NCI-H1417 treated with DMSO at 0.1 percent for 48 hours (cell line): ENCODE results near the gene NCKAP5.
"Not testable (repeated sequence)": the region's sequence is repeated elsewhere in the genome, so short reads cannot be mapped to it uniquely, and the experiment has no call there.

ENCODE experiments used
- DNase-seq: peaks from one replicate; lab custom pipeline; 2025; lab: John Stamatoyannopoulos, UW

NCKAP5 gene

GRCh38 chr2:133522204-133522603 lies 46.1 kb downstream of the NCKAP5 start:
- no peak for DNase-seq

GRCh38 chr2:133521146-133521745 lies 47.0 kb downstream of the NCKAP5 start:
- no peak for DNase-seq

GRCh38 chr2:133519677-133520076 lies 48.6 kb downstream of the NCKAP5 start:
- not testable (repeated sequence) for DNase-seq

- DNase-seq: no peak
These were observed 49.4 kb downstream of the NCKAP5 start for GRCh38 chr2:133518700-133519344.

GRCh38 chr2:133517876-133518275 lies 50.4 kb downstream of the NCKAP5 start:
- no peak for DNase-seq

- DNase-seq: no peak
These were observed 51.7 kb downstream of the NCKAP5 start for GRCh38 chr2:133516405-133517026.

- no peak for DNase-seq
These were observed 53.0 kb downstream of the NCKAP5 start for GRCh38 chr2:133515271-133515670.

GRCh38 chr2:133513893-133514292 lies 54.4 kb downstream of the NCKAP5 start:
- DNase-seq: no peak

GRCh38 chr2:133512121-133512520 lies 56.1 kb downstream of the NCKAP5 start:
- DNase-seq: no peak

GRCh38 chr2:133511679-133512078 lies 56.6 kb downstream of the NCKAP5 start:
- no peak for DNase-seq

- no peak for DNase-seq
These were observed 58.5 kb downstream of the NCKAP5 start for GRCh38 chr2:133509777-133510176.

GRCh38 chr2:133508546-133509165 lies 59.6 kb downstream of the NCKAP5 start:
- DNase-seq: no peak

GRCh38 chr2:133506996-133507395 lies 61.3 kb downstream of the NCKAP5 start:
- DNase-seq: no peak

- DNase-seq: no peak
These were observed 63.4 kb downstream of the NCKAP5 start for GRCh38 chr2:133504566-133505505.

GRCh38 chr2:133503927-133504326 lies 64.3 kb downstream of the NCKAP5 start:
- no peak for DNase-seq

- no peak for DNase-seq
These were observed 64.9 kb downstream of the NCKAP5 start for GRCh38 chr2:133503323-133503722.

- no peak for DNase-seq
These were observed 65.6 kb downstream of the NCKAP5 start for GRCh38 chr2:133502678-133503077.

- no peak for DNase-seq
These were observed 67.3 kb downstream of the NCKAP5 start for GRCh38 chr2:133500917-133501316.

- no peak for DNase-seq
These were observed 69.3 kb downstream of the NCKAP5 start for GRCh38 chr2:133498662-133499585.

- DNase-seq: no peak
These were observed 70.2 kb downstream of the NCKAP5 start for GRCh38 chr2:133497951-133498565.
